Transverse colon (tissue), 4 donors: ENCODE data around the gene ONECUT2.

Source experiments
- CTCF ChIP-seq, 5 experiments: fragments of 200-600 bp in 3 of 5; fragments of 450-650 bp in 2 of 5; sonication (generic) in 3 of 5; IDR thresholded peaks; 1 replicate in 2 of 5; 2 replicates in 3 of 5; pipeline ENCODE4 v1.5.1; 2016 to 2017; ENCODE audit warnings: antibody characterized with exemption in 5 of 5, inconsistent platforms in 3 of 5, mild to moderate bottlenecking in 2 of 5, moderate library complexity in 1 of 5
- EP300 ChIP-seq: sonication (generic); formaldehyde crosslinking; IDR thresholded peaks from one replicate; pipeline ENCODE4 v1.6.1; 2017; ENCODE audit warnings: antibody characterized with exemption, low read depth
- POLR2A ChIP-seq: fragments of 450-650 bp; IDR thresholded peaks from one replicate; pipeline ENCODE4 v1.6.1; 2016; ENCODE audit warnings: antibody characterized with exemption, mild to moderate bottlenecking, moderate library complexity
- POLR2AphosphoS5 ChIP-seq, 3 donors: sonication (generic); formaldehyde crosslinking; IDR thresholded peaks; one replicate each; pipeline ENCODE4 v1.6.1; 2016; ENCODE audit warnings: antibody characterized with exemption in 3 of 3

GRCh38 chr18:57533868-57534510, 98.8 kb downstream of the ONECUT2 start:
- TF ChIP-seq CTCF (IDR thresholded peaks at IDR 0.05): no peak
- TF ChIP-seq POLR2A: no peak
- no peak for TF ChIP-seq POLR2AphosphoS5 (IDR thresholded peaks at IDR 0.05)
- no peak for TF ChIP-seq EP300
